Measurements from ENCODE around the gene CSF1R. TPM values are rescaled to one million over a fixed set of nuclear protein-coding genes. Genes with fewer than 3 reads are reported as not detected.

Gene CSF1R
- polyA plus RNA-seq, result 0.21 TPM in 1 of 3 replicates, not detected in the others
- 0.09 TPM for polyA plus RNA-seq (2011; ENCODE audit: low read depth)
- 0.03 and 0.10 TPM in 2 replicates for polyA plus RNA-seq (2011; cell fraction: cytosol; rRNA removed)
- 0.10 and 0.13 TPM in 2 replicates for polyA plus RNA-seq (2011; cell fraction: nucleus; rRNA removed)
- 0.08 TPM in 1 of 2 replicates, not detected in the other for polyA plus RNA-seq (2012; ENCODE audit: low replicate concordance)
- polyA minus RNA-seq, result 0.10 to 0.32 TPM in 2 of 3 replicates, not detected in the other
- not detected for polyA minus RNA-seq (2011; cell fraction: cytosol; rRNA and poly(A)+ RNA removed)
- not detected in 2 replicates for polyA minus RNA-seq (2011; cell fraction: nucleus; rRNA and poly(A)+ RNA removed)

DNA sequence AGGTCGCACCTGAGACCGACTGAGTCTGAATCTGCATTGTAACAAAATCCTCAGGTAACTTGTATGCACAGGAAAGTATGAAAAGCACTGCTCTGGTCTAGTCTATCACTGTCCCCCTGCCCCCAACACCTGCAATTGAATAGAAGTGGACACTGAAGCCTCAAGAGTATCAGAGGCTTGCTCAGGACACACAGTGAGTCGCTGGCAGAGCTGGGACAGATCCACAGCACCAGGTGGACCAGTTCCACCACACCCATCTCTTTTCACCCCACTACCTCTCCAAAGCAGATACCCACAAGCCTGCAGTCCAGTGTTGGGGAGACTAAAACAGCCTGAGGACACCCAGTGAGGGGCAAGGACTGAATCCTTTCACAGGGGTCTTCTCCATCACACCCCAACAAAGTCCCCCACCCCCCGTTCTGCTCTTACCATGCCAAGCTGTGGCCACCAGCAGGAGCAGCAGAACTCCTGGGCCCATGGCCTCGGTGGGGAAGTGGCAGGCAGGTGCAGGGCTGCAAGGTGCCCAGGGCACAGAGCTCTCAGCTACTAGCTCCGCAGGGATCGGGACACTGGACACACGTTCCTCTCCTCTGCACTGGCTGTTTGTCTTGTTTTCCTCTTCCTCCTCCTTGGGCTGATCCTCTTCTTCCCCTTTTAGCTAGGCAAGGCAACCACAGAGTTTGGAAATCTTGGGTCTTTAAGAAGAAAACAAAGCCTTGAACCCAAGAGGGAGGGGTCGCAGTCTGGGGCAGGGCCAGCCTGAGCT, at the start of gene CSF1R:
CSF1R (minus strand) TSS at position 605 of the 766 bp plus-strand sequence; CDS start at position 478, 127 bp downstream.
- DNase-seq (ENCODE audit: low read depth, low spot score) (no peak), FAIRE-seq (no peak)
- no peaks in the 10 kb centered on the region for H3K4me1 ChIP-seq (ENCODE audit: control insufficient read depth, extremely low read depth, insufficient read depth, low read length)
- no peaks in the 10 kb centered on the region for H3K9me3 ChIP-seq (ENCODE audit: control insufficient read depth, low read depth, low read length)
- no peaks in the 10 kb centered on the region for H4K20me1 ChIP-seq (ENCODE audit: control insufficient read depth, extremely low read depth, insufficient read depth, low read length)
- no peaks in the 10 kb centered on the region for H3K79me2 ChIP-seq (ENCODE audit: control insufficient read depth, insufficient read depth, low read length)
- TF ChIP-seq, protein P1, sequence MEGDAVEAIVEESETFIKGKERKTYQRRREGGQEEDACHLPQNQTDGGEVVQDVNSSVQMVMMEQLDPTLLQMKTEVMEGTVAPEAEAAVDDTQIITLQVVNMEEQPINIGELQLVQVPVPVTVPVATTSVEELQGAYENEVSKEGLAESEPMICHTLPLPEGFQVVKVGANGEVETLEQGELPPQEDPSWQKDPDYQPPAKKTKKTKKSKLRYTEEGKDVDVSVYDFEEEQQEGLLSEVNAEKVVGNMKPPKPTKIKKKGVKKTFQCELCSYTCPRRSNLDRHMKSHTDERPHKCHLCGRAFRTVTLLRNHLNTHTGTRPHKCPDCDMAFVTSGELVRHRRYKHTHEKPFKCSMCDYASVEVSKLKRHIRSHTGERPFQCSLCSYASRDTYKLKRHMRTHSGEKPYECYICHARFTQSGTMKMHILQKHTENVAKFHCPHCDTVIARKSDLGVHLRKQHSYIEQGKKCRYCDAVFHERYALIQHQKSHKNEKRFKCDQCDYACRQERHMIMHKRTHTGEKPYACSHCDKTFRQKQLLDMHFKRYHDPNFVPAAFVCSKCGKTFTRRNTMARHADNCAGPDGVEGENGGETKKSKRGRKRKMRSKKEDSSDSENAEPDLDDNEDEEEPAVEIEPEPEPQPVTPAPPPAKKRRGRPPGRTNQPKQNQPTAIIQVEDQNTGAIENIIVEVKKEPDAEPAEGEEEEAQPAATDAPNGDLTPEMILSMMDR (optimal IDR thresholded peaks at IDR 0.05 in 1 of 3, IDR thresholded peaks at IDR 0.05 in 1 of 3, conservative IDR thresholded peaks at IDR 0.05 in 1 of 3; ENCODE audit: extremely low read depth in 1 of 3, insufficient read depth in 2 of 3, low read length in 3 of 3), result no peak
- TF ChIP-seq EZH2 (IDR thresholded peaks at IDR 0.05; ENCODE audit: low read length), result no peak
- H3K27me3 ChIP-seq (ENCODE audit: control insufficient read depth, extremely low read depth, insufficient read depth, low read length), result peaks cover 35% of the 10 kb centered on the region
- H3K4me3 ChIP-seq (ENCODE audit: control insufficient read depth in 2 of 3, extremely low read depth in 1 of 3, insufficient read depth in 2 of 3, low read depth in 1 of 3, low read length in 3 of 3), result no peak within 1 kb of the TSS
- H3K27ac ChIP-seq (ENCODE audit: control insufficient read depth, insufficient read depth, low read length), result no peak within 1 kb of the TSS
- no peak within 1 kb of the TSS for H2AFZ ChIP-seq (ENCODE audit: control insufficient read depth, low read length)
- H3K9me1 ChIP-seq (ENCODE audit: control insufficient read depth, extremely low read depth, insufficient read depth, low read length), result no peaks in the 10 kb centered on the region
- H3K9ac ChIP-seq (ENCODE audit: control insufficient read depth, extremely low read depth, insufficient read depth, low read length), result no peak within 1 kb of the TSS
- dilution Hi-C loops (cut with MboI; ENCODE audit: extremely low pct_ligation_motif_present, low sequenced_read_pairs), result no loop called here
- H3K4me2 ChIP-seq (ENCODE audit: control insufficient read depth, extremely low read depth, insufficient read depth, low read depth, low read length), result no peak within 1 kb of the TSS
- no peaks in the 10 kb centered on the region for H3K36me3 ChIP-seq (ENCODE audit: control insufficient read depth in 2 of 2, extremely low read depth in 1 of 2, insufficient read depth in 2 of 2, low read length in 2 of 2)

DNA sequence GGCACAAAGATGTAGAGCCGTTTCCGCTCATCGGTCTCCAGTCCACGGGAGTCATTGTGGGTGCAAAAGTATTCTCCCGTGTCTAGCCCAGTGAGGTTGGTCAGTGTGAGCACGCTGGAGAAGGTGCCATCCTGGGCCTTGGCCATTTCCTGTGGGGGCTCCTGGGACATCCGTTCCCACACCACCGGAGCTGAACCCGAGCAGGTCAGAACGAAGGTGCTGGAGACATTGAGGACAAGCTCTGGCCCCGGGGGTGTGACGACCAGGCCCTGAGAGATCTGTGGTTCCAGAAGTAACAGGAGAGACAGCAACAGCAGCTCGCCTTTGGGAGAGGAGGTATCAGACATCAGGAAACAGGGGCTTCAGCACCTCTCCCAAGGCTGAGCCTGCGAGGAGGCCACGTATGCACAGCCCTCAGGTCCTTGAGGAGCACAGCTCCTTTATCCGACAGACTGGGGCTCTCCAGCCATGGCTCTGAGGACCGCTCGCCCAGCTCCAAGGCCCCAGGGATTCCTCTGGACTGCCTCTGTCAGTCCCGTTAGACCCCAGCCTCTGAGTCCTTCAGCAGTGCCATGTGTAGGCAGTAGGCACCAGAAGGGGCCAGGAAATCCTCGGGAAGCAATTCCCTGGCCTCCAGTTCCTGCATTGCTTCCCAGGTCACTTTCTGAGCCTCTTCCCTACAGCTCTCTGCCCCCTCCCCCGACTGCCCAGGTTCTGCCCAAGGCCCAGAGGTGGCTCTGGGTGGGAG, 49.4 kb upstream of the CSF1R start:
- no peak for FAIRE-seq
- Histone ChIP-seq H3K4me1 (ENCODE audit: control insufficient read depth, extremely low read depth, insufficient read depth, low read length) (no peaks in the 10 kb centered on the region), H3K9me1 (ENCODE audit: control insufficient read depth, extremely low read depth, insufficient read depth, low read length) (no peaks in the 10 kb centered on the region), H3K79me2 (ENCODE audit: control insufficient read depth, insufficient read depth, low read length) (no peaks in the 10 kb centered on the region), H3K27ac (ENCODE audit: control insufficient read depth, insufficient read depth, low read length) (no peak overlapping the region), H3K4me2 (ENCODE audit: control insufficient read depth, extremely low read depth, insufficient read depth, low read depth, low read length) (no peak overlapping the region), H4K20me1 (ENCODE audit: control insufficient read depth, extremely low read depth, insufficient read depth, low read length) (no peaks in the 10 kb centered on the region), H3K9me3 (ENCODE audit: control insufficient read depth, low read depth, low read length) (no peaks in the 10 kb centered on the region), H2AFZ (ENCODE audit: control insufficient read depth, low read length) (no peak overlapping the region), H3K4me3 (ENCODE audit: control insufficient read depth in 2 of 3, extremely low read depth in 1 of 3, insufficient read depth in 2 of 3, low read depth in 1 of 3, low read length in 3 of 3) (no peak overlapping the region), H3K36me3 (ENCODE audit: control insufficient read depth in 2 of 2, extremely low read depth in 1 of 2, insufficient read depth in 2 of 2, low read length in 2 of 2) (no peaks in the 10 kb centered on the region), H3K27me3 (ENCODE audit: control insufficient read depth, extremely low read depth, insufficient read depth, low read length) (peaks cover 7% of the 10 kb centered on the region), H3K9ac (ENCODE audit: control insufficient read depth, extremely low read depth, insufficient read depth, low read length) (no peak overlapping the region)
- TF ChIP-seq, protein P1 (optimal IDR thresholded peaks at IDR 0.05 in 1 of 3, IDR thresholded peaks at IDR 0.05 in 1 of 3, conservative IDR thresholded peaks at IDR 0.05 in 1 of 3; ENCODE audit: extremely low read depth in 1 of 3, insufficient read depth in 2 of 3, low read length in 3 of 3), result no peak
- dilution Hi-C loops (cut with MboI; ENCODE audit: extremely low pct_ligation_motif_present, low sequenced_read_pairs), result no loop called here
- no peak for DNase-seq (ENCODE audit: low read depth, low spot score)
